Skeletal muscle cell (primary cell): ENCODE measurements around the gene TRIM45.
"Not testable (repeated sequence)": the region's sequence is repeated elsewhere in the genome, so short reads cannot be mapped to it uniquely, and the experiment has no call there.

Source experiments
- DNase-seq: peaks from one replicate; pipeline ENCODE4 v3.0.0-alpha.2; 2010; ENCODE audit warnings: low read depth
- H3K4me3 ChIP-seq: 2 replicates; pipeline ENCODE4 v1.5.1; 2011; ENCODE audit warnings: low read depth, mild to moderate bottlenecking, control low read depth, low read length, moderate library complexity

TRIM45 gene

GRCh38 chr1:117107364-117107763 lies 14.2 kb downstream of the TRIM45 start:
- no peak overlapping the region for H3K4me3 ChIP-seq
- DNase-seq = no peak

- no peak for DNase-seq
- H3K4me3 ChIP-seq = no peak overlapping the region
Measured at GRCh38 chr1:117106478-117106877, 15.1 kb downstream of the TRIM45 start.

- no peak for DNase-seq
- H3K4me3 ChIP-seq = no peak overlapping the region
Measured at GRCh38 chr1:117105722-117106121, 15.8 kb downstream of the TRIM45 start.

GRCh38 chr1:117104986-117105385 lies 16.6 kb downstream of the TRIM45 start:
- no peak for DNase-seq

GRCh38 chr1:117101858-117102257 lies 19.7 kb downstream of the TRIM45 start:
- not testable (repeated sequence) for H3K4me3 ChIP-seq, DNase-seq

More at GRCh38 chr1:117104986-117105385, 16.6 kb downstream of the TRIM45 start:
- no peak overlapping the region for H3K4me3 ChIP-seq

- no peak for DNase-seq
Measured at GRCh38 chr1:117101334-117101733, 20.2 kb downstream of the TRIM45 start.

GRCh38 chr1:117098287-117098890 lies 23.2 kb downstream of the TRIM45 start:
- no peak for DNase-seq
- no peak overlapping the region for H3K4me3 ChIP-seq

More at GRCh38 chr1:117101334-117101733, 20.2 kb downstream of the TRIM45 start:
- H3K4me3 ChIP-seq = no peak overlapping the region

GRCh38 chr1:117097443-117097842 lies 24.1 kb downstream of the TRIM45 start:
- DNase-seq = no peak
- H3K4me3 ChIP-seq = no peak overlapping the region

GRCh38 chr1:117096951-117097408 lies 24.6 kb downstream of the TRIM45 start:
- DNase-seq = no peak

GRCh38 chr1:117094841-117095604 lies 26.5 kb downstream of the TRIM45 start:
- no peak overlapping the region for H3K4me3 ChIP-seq
- DNase-seq = peak; percentile 64

More at GRCh38 chr1:117096951-117097408, 24.6 kb downstream of the TRIM45 start:
- H3K4me3 ChIP-seq = no peak overlapping the region

- peak; percentile 43 for DNase-seq
- H3K4me3 ChIP-seq = no peak overlapping the region
Measured at GRCh38 chr1:117093870-117094621, 27.5 kb downstream of the TRIM45 start.

GRCh38 chr1:117093091-117093534 lies 28.4 kb downstream of the TRIM45 start:
- DNase-seq = peak; percentile 98
- H3K4me3 ChIP-seq = no peak overlapping the region

- no peak for DNase-seq
- no peak overlapping the region for H3K4me3 ChIP-seq
Measured at GRCh38 chr1:117092594-117092993, 29.0 kb downstream of the TRIM45 start.

- no peak for DNase-seq
- H3K4me3 ChIP-seq = no peak overlapping the region
Measured at GRCh38 chr1:117089996-117090395, 31.6 kb downstream of the TRIM45 start.

- no peak for DNase-seq
- H3K4me3 ChIP-seq = no peak overlapping the region
Measured at GRCh38 chr1:117087686-117088085, 33.9 kb downstream of the TRIM45 start.

GRCh38 chr1:117084231-117084630 lies 37.3 kb downstream of the TRIM45 start:
- DNase-seq = no peak
- H3K4me3 ChIP-seq = no peak overlapping the region

- H3K4me3 ChIP-seq = no peak overlapping the region
- no peak for DNase-seq
Measured at GRCh38 chr1:117079737-117080136, 41.8 kb downstream of the TRIM45 start.

- H3K4me3 ChIP-seq = no peak overlapping the region
- peak; percentile 93 for DNase-seq
Measured at GRCh38 chr1:117077267-117077666, 44.3 kb downstream of the TRIM45 start.

GRCh38 chr1:117076648-117077047 lies 44.9 kb downstream of the TRIM45 start:
- no peak for DNase-seq

GRCh38 chr1:117070124-117070523 lies 51.4 kb downstream of the TRIM45 start:
- no peak overlapping the region for H3K4me3 ChIP-seq
- DNase-seq = no peak

More at GRCh38 chr1:117076648-117077047, 44.9 kb downstream of the TRIM45 start:
- no peak overlapping the region for H3K4me3 ChIP-seq
